ENCODE measurements around the gene AFM.

- TF ChIP-seq CTCF (conservative IDR thresholded peaks at IDR 0.05; ENCODE audit: low read length), result no peak
- TF ChIP-seq EZH2phosphoT487 (IDR thresholded peaks at IDR 0.05; ENCODE audit: borderline replicate concordance, low read depth, low read length), result no peak
Measured at GRCh38 chr4:73459048-73459421, 22.5 kb upstream of the AFM start.
